GM18507 (cell line): ENCODE measurements around the gene GKN2.
"Not testable (repeated sequence)": the region's sequence is repeated elsewhere in the genome, so short reads cannot be mapped to it uniquely, and the experiment has no call there.

Experiments used
- DNase-seq: peaks from one replicate; pipeline ENCODE4 v3.0.0; 2011; ENCODE audit warnings: low read depth; ENCODE audit not compliant: insufficient read length; ENCODE audit errors: extremely low spot score
- FAIRE-seq: peaks from 2 replicates; lab custom pipeline; 2011; peaks lifted over from hg19 to GRCh38; lab: Jason Lieb, UNC

The GKN2 gene

GRCh38 chr2:68968221-68968620 lies 15.5 kb upstream of the GKN2 start:
- DNase-seq (no peak), FAIRE-seq (no peak)

GRCh38 chr2:68964282-68964681 lies 11.6 kb upstream of the GKN2 start:
- no peak for DNase-seq
- FAIRE-seq = no peak

- FAIRE-seq = no peak
Measured at GRCh38 chr2:68961380-68961779, 8.7 kb upstream of the GKN2 start.

GRCh38 chr2:68959001-68959400 lies 6.3 kb upstream of the GKN2 start:
- no peak for DNase-seq
- FAIRE-seq = no peak

More at GRCh38 chr2:68961380-68961779, 8.7 kb upstream of the GKN2 start:
- DNase-seq = no peak

- not testable (repeated sequence) for DNase-seq, FAIRE-seq
Measured at GRCh38 chr2:68955432-68955831, 2.7 kb upstream of the GKN2 start.

GRCh38 chr2:68951899-68952298 lies 794 bp downstream of the GKN2 start:
- no peak for FAIRE-seq
- no peak for DNase-seq

- FAIRE-seq (no peak), DNase-seq (no peak)
Measured at GRCh38 chr2:68948710-68949109, 4.0 kb downstream of the GKN2 start.

- DNase-seq (no peak), FAIRE-seq (no peak)
Measured at GRCh38 chr2:68946117-68946516, 6.6 kb downstream of the GKN2 start.

GRCh38 chr2:68943581-68944568 lies 8.8 kb downstream of the GKN2 start:
- DNase-seq = peak; percentile 5
- FAIRE-seq = peak; percentile 82

GRCh38 chr2:68942827-68943226 lies 9.9 kb downstream of the GKN2 start:
- DNase-seq (no peak), FAIRE-seq (no peak)

GRCh38 chr2:68940369-68940768 lies 12.3 kb downstream of the GKN2 start:
- FAIRE-seq = no peak

GRCh38 chr2:68939962-68940361 lies 12.7 kb downstream of the GKN2 start:
- DNase-seq (no peak), FAIRE-seq (no peak)

More at GRCh38 chr2:68940369-68940768, 12.3 kb downstream of the GKN2 start:
- no peak for DNase-seq

GRCh38 chr2:68938938-68939337 lies 13.8 kb downstream of the GKN2 start:
- DNase-seq (no peak), FAIRE-seq (no peak)

- FAIRE-seq (no peak), DNase-seq (no peak)
Measured at GRCh38 chr2:68937346-68938055, 15.2 kb downstream of the GKN2 start.

GRCh38 chr2:68936889-68937288 lies 15.8 kb downstream of the GKN2 start:
- FAIRE-seq (no peak), DNase-seq (no peak)

- FAIRE-seq = no peak
- no peak for DNase-seq
Measured at GRCh38 chr2:68936427-68936826, 16.3 kb downstream of the GKN2 start.

- no peak for DNase-seq
- no peak for FAIRE-seq
Measured at GRCh38 chr2:68935471-68935870, 17.2 kb downstream of the GKN2 start.

GRCh38 chr2:68934021-68934420 lies 18.7 kb downstream of the GKN2 start:
- FAIRE-seq (no peak), DNase-seq (no peak)

GRCh38 chr2:68932402-68932801 lies 20.3 kb downstream of the GKN2 start:
- FAIRE-seq (no peak), DNase-seq (no peak)

GRCh38 chr2:68931799-68932198 lies 20.9 kb downstream of the GKN2 start:
- FAIRE-seq = no peak
- DNase-seq = no peak
